PFSK-1 (cell line): ENCODE results near the gene IRF1.

Experiments used
- FOXP2 ChIP-seq: optimal IDR thresholded peaks from 2 replicates; pipeline ENCODE3; 2011; ENCODE audit warnings: borderline replicate concordance, control low read depth, inconsistent platforms; ENCODE audit not compliant: insufficient read depth; ENCODE audit errors: extremely low read length, extremely low read depth
- POLR2AphosphoS5 ChIP-seq: IDR thresholded peaks from 2 replicates; pipeline ENCODE4 v1.6.1; 2012; ENCODE audit warnings: low read depth, mild to moderate bottlenecking, control low read depth, low read length, moderate library complexity
- SIN3A ChIP-seq: IDR thresholded peaks from 2 replicates; pipeline ENCODE4 v1.6.1; 2012; ENCODE audit warnings: mild to moderate bottlenecking, low read length, moderate library complexity, borderline replicate concordance; ENCODE audit not compliant: insufficient read depth
- TAF1 ChIP-seq: IDR thresholded peaks from 2 replicates; pipeline ENCODE4 v1.6.1; 2012; ENCODE audit warnings: low read length, control low read depth, borderline replicate concordance; ENCODE audit not compliant: insufficient read depth
- TF ChIP-seq, protein P1 (sequence below), 2 experiments: IDR thresholded peaks; 2 replicates each; pipeline versions ENCODE4 v1.6.1 to v1.8.0; 2011 to 2012; ENCODE audit warnings: low read depth in 2 of 2, low read length in 2 of 2, control low read depth in 1 of 2, inconsistent platforms in 1 of 2, mild to moderate bottlenecking in 1 of 2, moderate library complexity in 1 of 2; ENCODE audit not compliant: insufficient read depth in 1 of 2

The IRF1 gene

DNA sequence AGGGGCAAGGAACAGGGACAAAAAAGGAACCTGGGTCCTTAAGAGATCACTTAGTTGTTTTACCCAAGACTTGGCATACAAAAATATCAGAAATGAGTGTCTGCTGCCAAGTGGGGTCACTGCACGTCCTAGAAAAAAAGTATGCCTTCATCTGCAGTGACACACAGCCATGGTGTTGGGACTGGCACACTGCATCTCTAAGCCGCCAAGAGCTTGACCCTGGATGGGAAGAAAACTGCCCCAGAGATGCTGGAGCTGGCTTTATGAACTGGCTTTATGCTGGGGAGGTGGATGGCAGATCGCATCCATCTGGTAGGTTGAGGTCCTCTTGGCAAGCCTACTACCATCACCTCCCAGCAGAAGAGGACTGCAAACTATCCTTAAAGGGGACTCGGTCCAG, 51.7 kb downstream of the IRF1 start:
- no peak for TF ChIP-seq POLR2AphosphoS5
- no peak for TF ChIP-seq SIN3A
- TF ChIP-seq TAF1: no peak
- TF ChIP-seq, protein P1, sequence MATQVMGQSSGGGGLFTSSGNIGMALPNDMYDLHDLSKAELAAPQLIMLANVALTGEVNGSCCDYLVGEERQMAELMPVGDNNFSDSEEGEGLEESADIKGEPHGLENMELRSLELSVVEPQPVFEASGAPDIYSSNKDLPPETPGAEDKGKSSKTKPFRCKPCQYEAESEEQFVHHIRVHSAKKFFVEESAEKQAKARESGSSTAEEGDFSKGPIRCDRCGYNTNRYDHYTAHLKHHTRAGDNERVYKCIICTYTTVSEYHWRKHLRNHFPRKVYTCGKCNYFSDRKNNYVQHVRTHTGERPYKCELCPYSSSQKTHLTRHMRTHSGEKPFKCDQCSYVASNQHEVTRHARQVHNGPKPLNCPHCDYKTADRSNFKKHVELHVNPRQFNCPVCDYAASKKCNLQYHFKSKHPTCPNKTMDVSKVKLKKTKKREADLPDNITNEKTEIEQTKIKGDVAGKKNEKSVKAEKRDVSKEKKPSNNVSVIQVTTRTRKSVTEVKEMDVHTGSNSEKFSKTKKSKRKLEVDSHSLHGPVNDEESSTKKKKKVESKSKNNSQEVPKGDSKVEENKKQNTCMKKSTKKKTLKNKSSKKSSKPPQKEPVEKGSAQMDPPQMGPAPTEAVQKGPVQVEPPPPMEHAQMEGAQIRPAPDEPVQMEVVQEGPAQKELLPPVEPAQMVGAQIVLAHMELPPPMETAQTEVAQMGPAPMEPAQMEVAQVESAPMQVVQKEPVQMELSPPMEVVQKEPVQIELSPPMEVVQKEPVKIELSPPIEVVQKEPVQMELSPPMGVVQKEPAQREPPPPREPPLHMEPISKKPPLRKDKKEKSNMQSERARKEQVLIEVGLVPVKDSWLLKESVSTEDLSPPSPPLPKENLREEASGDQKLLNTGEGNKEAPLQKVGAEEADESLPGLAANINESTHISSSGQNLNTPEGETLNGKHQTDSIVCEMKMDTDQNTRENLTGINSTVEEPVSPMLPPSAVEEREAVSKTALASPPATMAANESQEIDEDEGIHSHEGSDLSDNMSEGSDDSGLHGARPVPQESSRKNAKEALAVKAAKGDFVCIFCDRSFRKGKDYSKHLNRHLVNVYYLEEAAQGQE (IDR thresholded peaks at IDR 0.05; ENCODE audit: insufficient read depth in 1 of 2, low read depth in 2 of 2, low read length in 2 of 2): no peak

DNA sequence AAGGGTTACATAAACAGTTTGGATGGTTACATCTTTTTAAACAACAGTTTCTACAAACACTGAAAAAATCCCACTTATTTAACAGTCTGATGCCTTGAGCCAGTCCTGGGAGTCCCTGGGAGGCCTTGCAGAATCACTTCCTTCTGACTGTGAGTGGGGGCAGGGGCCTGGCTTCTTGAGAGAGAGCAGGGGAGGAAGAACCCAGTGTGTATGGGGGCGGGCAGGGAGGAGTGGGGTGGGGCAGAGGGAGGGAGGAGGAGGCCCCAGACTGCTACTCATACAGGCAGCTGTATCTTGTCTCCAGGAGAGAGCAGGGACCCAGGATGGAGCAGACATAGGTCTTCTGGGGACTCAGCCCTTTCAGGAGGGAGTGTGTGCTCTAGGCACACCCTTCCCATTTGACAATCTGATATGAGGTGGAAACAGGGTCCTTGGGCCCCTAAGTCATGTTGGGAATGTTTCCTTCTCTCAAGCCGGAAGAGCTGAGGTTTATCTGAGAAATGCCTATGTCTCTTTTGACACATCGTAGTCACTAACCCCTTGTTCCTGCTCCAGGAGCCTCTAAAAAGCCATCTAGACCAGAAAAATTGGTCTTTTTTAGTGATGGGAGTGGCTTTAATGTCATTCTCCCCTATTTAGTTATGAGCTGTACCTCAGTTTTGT, 52.8 kb downstream of the IRF1 start:
- TF ChIP-seq POLR2AphosphoS5: no peak
- TF ChIP-seq, protein P1 (IDR thresholded peaks at IDR 0.05; ENCODE audit: insufficient read depth in 1 of 2, low read depth in 2 of 2, low read length in 2 of 2): no peak
- no peak for TF ChIP-seq TAF1
- no peak for TF ChIP-seq FOXP2
- no peak for TF ChIP-seq SIN3A

DNA sequence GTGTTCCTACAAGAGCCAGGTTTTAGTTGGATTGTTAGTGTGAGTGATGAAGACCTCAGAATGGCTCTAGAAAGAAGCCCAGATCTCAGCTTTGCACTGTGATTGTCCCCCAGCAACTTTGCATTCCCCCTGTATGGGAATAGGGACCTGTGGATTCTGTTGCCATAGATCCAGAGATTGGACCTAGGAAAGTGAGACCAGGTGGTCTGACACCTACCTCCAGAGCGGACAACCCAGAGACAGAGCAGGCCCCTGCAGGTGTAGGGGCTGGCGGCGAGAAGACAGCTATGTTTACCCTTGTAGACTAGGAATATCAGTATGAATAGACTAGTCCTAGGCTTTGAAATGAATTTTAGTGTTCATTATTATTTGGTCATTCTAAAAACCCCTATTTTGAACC, 53.6 kb downstream of the IRF1 start:
- TF ChIP-seq FOXP2: no peak
- no peak for TF ChIP-seq SIN3A
- TF ChIP-seq, protein P1 (IDR thresholded peaks at IDR 0.05; ENCODE audit: insufficient read depth in 1 of 2, low read depth in 2 of 2, low read length in 2 of 2): no peak
- TF ChIP-seq POLR2AphosphoS5: no peak
- TF ChIP-seq TAF1: no peak

DNA sequence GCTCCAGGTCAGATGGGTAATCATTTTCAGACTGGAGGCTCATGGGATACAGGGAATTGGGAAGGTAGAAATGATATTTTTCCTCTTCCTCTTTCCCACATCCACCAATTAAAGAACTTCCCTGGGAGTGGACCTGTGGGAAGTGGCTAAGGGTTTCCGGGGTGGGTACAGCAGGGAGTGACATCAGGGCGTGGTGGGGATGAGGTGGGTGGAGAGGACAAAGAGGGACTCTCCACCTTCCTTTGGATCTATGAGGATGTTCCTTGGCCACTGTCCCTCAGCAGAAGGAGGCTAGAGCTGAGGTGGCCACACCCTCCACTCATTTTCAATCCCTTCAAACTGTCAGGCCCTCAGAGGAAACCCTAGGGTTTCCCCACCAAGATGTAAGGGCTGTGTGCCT, 54.7 kb downstream of the IRF1 start:
- TF ChIP-seq TAF1 (no peak), SIN3A (no peak), POLR2AphosphoS5 (no peak), FOXP2 (no peak)
- TF ChIP-seq, protein P1 (IDR thresholded peaks at IDR 0.05; ENCODE audit: insufficient read depth in 1 of 2, low read depth in 2 of 2, low read length in 2 of 2): no peak

DNA sequence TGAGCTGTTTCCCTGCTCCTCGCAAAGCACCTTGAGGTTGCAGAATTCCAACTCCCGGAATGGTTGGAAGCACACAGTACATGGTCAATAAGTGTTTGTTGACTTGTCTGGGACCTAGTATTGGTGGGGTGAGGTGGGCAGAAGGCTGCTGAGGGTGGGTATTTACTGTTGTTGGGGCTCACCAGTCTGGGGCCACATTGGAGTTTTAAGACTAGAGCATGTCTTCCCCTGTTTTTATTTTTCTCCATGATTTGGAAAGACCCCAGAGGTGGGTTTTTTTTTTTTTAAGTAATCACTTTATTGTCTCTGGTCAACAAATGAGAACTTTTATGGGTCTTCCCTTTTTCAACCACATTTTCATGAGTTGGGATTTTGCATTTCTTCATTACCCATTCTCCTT, 55.1 kb downstream of the IRF1 start:
- TF ChIP-seq POLR2AphosphoS5 (no peak), SIN3A (no peak), TAF1 (no peak), FOXP2 (no peak)
- TF ChIP-seq, protein P1 (IDR thresholded peaks at IDR 0.05; ENCODE audit: insufficient read depth in 1 of 2, low read depth in 2 of 2, low read length in 2 of 2): no peak
